Measurements from ENCODE around the gene MORC1.
"Not testable (repeated sequence)": the region's sequence is repeated elsewhere in the genome, so short reads cannot be mapped to it uniquely, and the experiment has no call there.

Gene MORC1

DNA sequence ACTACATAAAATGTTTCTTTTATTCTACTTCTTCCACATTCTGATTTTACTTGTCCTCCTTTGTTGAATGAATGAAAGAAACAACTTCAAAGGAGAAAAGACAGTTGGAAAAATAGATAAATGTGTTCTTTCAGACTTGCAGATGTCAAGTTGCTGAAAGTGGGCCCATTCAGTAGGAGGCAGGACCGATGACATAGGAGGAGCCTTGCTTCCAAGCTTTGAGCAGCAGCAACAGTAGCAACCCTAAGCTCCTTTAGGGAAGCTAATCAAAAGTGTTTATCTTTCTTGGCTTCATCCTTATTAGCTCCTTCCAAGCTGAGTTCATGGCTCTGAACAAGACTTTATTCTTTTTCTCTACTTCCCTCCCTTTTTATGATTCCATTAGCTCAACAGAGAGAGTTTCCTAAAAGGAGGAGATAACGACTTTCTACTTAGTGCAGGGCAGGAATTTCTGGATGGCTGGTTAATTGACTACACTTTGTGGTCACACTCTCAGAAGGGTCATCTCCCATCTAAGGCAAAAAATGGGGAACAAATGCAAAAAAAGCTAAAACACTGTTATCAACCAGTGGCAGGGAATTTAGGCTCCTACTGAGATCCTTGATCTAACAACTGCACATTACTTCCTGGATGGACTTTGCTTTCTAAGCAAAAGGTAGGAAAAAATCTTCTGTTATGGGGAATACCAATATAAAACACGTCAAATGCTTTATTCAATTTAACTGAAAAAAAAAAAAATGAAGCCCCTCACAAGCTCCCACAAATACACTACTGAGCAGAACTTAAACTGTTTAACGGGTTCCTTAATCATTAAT is 4.8 kb downstream of the MORC1 start:
- no peak for DNase-seq (ENCODE audit: low read depth)

DNA sequence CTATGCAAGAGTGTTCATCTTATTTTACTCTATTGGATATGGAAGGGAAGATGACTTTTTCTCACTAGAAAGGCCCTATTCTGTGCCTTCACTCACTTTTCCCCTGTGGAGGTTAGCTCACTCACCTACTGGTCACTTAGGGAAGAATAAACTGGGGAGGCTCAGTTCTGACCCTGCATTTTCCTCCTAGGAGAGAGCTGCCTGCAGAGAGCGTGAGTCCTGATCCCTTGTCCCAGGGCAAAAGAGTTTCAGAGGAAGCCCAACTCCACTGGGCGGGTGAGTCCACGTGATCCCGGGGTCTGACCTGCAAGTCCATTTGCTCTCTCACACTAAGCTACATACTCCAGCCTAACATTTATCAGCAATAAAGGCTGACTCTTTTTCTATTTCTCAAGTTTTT is 8.4 kb downstream of the MORC1 start:
- DNase-seq (ENCODE audit: low read depth): no peak

DNA sequence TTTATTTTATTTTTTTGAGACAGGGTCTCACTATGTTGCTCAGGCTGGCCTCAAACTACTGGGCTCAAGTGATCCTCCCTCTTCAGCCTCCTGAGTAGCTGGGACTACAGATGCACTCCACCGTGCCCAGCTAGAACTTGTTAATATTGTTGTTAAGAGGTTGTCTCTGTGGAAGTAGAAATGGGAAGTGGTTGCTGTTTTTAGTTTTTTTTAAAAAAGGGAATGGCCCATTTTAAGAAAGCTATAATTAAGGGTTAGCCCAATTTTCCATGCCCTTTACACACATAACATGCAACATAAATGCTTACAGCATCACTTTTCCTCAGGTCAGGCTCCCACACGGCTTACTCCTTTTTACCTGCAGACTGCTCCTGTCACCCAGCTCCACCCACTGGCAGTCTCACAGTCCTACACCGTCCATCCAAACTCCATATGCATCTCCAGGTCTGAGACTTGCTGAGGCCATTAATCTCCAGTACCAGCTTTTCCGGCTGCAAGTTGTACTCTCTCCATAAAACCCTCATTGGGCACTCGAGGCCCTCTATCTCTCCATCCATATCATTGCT is 19.8 kb downstream of the MORC1 start:
- DNase-seq (ENCODE audit: low read depth): no peak

DNA sequence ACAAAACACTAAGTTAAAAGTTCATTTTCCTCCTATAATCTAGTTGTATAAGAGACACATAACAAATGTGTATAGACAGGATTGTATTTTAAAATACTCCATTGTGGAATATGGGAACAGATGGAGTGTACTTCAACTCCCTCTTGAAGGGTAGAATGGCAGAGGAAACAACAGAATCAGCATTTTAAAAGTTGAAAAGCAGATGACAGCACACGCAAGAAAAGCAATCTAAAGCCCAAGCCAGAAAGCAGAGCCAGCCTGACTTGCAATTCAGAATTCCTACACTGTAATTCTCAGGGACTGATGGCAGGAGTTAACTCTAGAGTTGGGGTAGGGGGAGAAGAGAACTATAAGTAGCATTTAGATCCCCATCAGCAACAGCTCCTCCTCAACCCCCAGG is 22.8 kb downstream of the MORC1 start:
- no peak for DNase-seq (ENCODE audit: low read depth)

DNA sequence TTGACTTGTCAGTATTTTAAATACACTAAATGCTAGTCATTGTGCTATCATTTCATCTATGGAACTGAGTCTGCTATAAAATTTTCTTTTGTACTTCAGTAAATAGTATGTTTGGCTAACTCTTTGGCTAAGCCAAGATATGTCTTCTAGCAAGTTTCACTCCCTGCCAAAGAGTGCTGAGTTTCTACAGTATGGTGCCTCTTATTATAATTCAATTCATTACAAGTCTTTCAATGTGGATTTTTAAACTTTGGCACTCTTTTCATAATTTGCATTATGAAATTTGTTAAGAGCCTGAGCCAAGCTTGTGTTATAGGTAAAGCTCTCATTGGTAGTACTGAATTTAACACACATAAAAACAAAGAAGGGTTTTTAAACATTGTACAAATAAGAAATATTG is 24.4 kb downstream of the MORC1 start:
- no peak for DNase-seq (ENCODE audit: low read depth)

DNA sequence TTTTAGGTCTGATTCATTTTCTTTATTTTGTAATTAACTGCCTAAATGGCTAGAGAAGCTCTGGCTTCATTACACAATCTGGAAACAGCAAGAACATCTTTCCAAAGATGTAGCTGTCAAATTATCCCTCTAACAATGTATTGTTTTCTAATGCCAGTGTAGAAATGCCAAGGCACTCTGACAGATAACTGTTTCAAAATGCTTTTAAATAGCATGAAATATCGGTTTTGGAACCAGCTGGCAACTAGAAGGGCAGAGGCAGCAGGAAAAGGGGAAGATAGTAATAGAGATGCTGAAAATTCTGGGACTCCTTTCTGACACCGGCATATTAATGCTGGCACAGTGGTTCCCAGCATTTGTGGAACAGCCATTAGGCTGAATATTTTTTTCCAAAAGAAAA is 26.1 kb downstream of the MORC1 start:
- no peak for DNase-seq (ENCODE audit: low read depth)

DNA sequence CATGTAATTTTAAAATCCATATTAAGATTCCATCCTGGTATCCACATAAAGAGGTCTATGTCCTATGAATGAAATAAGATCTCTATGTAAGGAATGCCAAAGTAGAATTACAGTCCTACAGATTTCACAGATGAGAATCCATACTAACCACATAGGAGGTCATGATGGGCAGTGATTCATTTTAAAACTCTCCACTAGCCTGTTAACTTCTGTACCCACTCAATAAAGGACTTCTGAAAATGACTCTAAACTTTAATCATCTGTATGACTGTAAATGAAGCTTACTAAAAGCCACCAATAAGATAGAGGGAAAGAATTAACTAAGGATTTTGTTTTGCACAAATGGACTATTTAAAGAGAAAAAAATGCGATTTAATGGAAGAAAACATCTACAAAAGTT is 28.7 kb downstream of the MORC1 start:
- DNase-seq (ENCODE audit: low read depth): no peak

DNA sequence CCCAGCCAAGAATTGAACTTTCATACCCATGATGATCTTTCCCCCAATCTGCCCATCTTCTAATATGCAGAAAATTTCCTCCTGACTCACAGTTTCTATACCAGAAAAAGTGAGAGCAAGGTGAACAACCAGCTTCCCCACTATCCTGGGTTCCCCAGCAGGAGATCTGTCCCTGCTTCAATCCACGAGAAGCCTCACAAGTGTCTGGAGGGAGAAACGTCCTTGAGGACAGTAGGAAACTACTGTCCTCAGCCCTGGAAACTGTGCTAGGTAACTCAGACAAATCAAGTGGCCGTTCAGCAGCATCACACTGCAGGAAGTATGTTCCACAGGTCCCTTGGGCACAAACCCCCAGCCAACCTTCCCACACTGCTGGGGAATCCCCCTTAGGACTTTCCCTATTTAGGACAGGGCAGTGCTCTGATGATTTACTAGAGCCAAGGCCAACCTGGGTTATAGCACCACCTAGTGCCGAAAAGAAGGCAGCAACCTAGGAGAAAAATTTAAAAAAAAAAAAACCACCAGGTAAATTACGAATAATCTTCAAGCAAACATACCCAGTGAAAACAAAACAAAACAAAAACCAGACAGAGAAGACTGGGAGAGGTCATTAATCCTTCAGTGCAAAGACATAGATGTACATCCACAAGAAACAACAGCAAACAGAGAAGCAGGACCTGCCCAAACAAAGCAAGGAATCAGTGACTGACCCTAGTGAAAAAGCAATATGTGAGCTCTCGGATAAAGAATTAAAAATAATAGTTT is 36.0 kb downstream of the MORC1 start:
- DNase-seq (ENCODE audit: low read depth): no peak

DNA sequence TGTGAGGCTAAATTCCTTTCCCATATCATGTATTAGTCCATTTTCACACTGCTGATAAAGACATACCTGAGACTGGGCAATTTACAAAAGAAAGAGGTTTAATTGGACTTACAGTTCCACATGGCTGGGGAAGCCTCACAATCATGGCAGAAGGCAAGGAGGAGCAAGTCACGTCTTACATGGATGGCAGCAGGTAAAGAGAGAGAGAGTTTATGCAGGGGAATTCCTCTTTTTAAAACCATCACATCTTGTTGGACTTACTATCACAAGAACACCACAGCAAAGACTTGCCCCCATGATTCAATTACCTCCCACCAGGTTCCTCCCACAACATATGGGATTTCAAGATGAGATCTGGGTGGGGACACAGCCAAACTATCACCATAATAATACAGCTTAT is 37.8 kb downstream of the MORC1 start:
- DNase-seq (ENCODE audit: low read depth): not testable (repeated sequence)

DNA sequence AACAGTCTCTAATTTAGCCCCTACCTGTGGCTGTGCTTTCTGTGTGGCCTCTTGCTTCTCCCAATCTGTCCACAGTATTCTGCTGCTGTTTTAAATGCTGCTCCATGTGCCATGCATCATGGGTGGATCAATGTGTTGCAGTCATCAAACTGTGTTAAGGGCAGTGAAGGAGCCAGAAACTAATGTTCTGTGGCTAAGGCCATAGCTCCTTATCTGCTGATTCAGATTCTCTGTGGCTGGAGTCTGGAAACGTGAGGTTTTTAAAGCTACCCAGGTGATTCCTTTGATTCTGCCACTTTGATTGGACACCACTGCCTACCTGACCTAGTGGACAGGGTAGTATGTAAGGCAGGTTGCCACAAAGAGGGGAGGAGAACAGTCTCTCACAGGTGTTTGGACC is 44.8 kb downstream of the MORC1 start:
- DNase-seq (ENCODE audit: low read depth): no peak

DNA sequence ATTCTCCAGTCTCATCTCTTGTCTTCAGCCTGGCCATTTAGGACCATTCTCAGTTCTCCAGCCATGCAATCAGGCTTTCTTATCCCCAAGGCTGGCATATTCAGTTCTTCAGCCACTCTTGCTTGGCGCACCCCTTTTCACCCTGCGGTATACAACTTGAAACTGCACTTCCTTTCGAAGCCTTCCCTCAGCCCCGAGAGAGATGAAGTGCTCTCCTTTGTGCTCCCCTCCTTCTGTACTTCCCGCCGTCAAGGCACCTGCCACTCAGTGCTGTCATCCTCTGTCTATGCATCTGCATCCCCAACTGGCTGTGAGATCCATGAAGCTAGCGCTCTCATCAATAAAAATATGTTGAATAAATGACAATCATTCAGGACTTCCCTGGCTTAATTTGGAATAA is 45.7 kb downstream of the MORC1 start:
- DNase-seq (ENCODE audit: low read depth): no peak

DNA sequence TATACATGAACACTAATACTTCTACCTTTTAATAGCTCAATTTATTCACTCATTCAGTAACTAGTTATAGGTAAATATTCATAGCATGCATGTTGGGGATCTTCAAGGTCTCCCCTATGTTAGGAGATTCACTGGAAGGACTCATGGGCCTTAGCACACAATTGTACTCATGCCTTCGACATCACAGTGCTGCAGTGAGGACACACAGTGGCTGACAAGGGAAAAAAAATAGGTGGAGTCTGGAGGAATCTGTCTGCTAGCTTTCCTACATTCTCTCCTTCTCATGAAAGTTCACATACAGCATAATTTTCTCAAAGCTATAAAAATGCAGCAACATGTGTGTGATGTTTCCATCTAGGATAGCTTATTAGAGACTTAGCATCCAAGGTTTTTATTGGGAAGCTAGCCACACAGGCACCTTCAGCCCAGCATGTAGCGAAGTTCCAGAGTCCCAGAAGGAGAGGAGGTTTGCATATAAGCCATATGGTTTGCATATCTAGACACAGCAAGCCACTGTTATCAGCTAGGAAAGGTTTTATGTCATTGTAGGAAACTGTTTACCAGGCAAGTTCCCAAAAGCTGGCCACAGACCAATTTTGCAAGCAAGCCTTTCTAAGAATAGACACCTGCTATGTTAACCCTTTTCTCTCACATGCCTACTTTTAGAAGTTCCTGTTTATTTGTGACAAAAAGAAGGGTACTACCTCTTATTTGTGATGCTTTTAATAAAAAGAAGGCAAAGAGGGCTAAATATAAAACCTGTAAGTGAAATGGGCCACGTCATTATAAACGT is 46.4 kb downstream of the MORC1 start:
- no peak for DNase-seq (ENCODE audit: low read depth)

DNA sequence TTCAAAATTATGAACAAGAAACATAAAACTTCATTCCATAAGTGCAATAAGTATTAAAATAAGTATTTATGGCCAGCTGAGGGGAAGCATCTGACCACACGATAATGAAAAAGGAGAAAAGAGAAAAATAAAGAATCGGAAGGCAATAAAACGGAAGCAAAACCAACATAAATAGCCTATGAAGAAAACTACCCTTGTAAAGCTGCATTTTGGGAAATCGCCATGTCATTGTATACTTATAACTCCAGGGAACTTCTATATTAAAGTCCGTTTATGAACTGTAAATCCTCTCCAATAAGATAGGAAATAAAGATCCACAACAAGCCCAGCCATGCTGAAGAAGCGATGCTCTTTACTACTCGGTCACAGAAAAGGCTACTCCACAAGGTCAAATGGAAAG is 47.7 kb downstream of the MORC1 start:
- no peak for DNase-seq (ENCODE audit: low read depth)

DNA sequence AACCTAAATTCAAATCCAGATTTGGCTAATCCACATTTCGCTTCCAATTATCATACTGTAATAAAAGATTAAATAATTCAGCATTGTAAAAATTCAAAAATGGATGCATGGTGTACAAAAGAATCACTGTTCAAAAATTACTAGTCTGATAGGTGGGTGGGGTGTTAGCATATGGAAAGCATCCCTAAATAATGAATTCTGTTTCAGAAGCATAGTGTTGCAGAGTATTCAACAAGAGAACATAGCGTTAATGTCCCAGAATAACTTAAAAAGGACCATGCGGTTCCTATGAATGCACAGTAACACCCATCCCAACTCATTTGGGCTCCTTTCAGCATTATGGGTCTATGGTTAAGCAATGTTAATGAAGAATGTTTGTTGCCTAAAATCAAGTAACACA is 51.1 kb downstream of the MORC1 start:
- no peak for DNase-seq (ENCODE audit: low read depth)

DNA sequence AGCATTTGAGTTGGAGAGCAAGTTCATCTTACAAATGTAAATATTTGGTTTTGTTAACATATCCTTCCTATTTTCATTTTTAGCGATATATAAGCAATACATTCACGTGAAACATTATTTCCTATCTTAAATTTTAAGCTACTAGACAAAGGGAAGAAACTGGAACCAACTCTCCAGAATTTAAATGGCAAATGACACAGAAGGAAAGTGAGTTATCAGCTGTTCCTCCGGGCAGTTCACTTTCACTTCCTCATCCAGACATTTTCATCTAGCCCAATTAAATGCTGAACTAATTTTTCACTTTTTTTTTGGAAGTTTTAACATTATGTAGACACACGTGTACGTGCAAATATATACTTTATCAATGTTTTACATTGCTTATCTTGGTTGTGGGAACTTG is 58.7 kb downstream of the MORC1 start:
- no peak for DNase-seq (ENCODE audit: low read depth)

DNA sequence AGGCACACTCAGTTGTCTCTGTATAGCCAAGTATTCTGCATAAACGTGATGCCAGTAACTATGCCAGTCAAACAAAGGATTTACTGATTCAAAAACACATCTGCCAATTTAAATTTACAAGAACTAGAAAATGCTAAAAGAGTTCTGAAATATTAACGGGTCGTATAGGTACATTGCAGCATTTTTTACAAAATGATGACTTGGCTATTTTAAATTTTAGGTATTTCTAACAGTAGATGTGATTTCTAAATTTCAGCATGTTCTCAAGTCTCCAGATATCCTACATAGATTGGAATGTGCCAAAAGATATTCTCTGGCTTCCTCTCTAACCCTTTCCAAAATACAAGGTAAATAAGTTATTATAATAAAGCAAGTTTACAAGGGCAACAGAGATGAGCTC is 60.3 kb downstream of the MORC1 start:
- DNase-seq (ENCODE audit: low read depth): no peak

DNA sequence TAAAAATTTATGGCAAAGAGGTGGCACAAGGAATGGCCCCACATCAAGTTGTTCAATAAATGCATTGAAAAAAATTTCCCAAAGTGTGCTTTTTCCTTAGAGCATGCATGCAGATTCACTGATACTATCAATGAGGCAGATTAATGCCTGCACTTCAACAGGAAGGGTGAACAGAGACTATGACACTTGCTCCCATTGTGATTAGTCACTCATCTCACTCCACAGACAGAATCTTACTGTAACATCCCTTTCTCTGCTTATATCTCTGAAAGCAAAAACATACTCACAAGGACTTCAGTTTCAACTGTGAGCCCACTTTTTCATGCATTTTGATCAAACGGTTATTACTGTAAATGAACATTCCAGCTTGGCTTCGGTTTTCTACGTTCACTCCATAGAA is 60.9 kb downstream of the MORC1 start:
- DNase-seq (ENCODE audit: low read depth): no peak

DNA sequence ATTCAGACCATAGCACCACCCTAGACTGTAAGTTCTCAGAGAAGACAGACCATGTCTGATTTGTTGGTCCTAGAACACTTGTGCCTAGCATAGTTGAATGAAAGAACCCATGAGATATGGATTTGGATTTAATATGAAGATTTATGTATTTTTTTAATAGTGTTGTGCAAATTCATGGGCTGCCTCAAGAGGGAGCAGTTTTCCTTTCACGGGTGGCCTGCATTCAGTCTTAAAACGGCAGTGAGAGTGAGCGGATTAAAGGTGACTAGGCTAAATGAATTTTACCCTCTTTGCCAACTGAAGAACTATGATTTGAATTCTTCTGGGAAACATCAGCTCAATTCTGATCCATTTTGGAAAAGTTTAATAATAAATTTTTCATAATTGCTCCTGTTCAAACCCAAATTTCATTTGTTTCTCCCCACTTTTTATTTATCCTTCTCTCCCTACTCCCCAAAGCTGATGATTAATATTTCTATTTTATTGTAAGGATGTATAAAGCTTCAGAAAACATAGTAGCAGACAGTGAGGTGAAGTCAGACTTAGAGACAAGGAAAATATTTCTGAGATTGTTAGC is 67.3 kb downstream of the MORC1 start:
- no peak for DNase-seq (ENCODE audit: low read depth)

DNA sequence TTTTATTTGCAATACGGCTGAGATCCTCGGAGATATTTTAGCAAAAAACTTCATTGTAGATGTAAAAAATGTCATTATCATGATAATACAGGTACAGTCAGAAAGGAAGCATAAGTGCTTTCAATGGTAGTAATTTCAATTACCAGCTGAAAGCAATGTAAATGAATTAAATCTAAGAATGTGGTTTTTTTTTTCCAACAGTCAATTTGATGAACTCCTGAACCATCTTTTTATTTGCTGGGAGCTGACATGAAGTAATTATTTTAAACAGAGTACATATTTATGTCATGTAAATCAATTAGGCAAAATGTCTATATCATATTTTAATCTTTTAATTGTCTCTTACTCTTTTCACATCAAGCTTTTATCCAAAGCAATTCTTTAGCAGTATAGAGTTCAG is 70.6 kb downstream of the MORC1 start:
- DNase-seq (ENCODE audit: low read depth): no peak

DNA sequence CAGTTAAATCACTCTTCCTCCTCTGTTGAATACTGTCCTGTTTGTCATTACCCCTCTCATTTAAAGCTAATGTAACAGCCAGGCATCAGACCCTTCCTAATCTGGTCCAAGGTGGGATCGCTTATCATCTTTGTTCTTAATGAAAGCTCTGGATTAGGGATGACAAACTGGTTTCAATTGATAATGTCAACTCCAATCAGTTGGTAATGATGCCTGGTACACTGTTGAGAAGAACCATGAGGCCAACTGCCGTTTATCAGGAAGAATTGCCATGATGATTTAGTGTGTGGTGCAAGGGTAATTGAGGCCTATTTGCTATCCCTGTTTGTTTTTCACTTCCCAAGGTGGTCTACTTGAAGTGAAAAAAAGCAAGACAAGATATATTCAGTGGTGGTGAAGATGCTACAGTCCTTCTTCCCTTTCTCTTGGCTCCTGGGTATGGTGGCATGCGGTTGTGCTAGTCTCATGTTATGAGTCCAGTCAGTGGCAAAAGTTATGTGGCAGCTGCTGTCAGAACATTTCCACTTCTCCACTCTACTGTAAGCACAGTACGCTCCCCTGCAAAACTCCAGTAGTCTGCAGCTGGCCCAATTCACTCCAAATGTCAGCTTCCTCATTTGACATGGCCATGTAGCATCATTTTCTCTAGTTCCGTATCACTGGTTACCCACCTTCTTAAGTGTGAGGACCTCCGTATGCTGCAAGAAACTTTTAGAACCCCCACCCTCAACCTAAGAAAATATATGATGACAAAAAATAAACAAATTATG is 72.5 kb downstream of the MORC1 start:
- DNase-seq (ENCODE audit: low read depth): no peak

DNA sequence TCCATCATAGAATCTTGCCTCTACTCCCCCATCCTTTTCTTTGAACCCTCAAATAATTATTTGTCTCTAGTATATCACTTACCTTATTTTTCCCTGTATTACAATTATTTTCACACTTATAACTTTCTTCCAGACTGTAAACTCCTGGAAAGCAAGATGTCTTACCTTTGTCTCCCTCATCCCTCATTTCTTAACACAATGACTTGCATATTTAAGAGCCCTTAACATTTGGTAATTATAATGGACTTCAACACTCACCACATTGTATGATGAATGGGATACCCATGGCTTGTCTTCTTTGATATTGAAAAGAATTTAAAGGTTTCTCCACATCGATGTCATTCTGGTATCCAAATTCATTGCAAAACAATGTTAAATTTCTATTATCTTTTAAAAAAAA is 82.9 kb downstream of the MORC1 start:
- no peak for DNase-seq (ENCODE audit: low read depth)

Measured in stimulated activated CD8-positive, alpha-beta memory T cell treated with anti-CD3 and anti-CD28 coated beads, Interleukin-15, amount 100 ng/mL, for 1 hour (primary cell).